Esophagus squamous epithelium (tissue), 4 donors: Measurements from ENCODE around the gene SIDT1.

Source experiments
- POLR2A ChIP-seq, 4 donors: fragments of 450-650 bp; IDR thresholded peaks; one replicate each; pipeline ENCODE4 v1.6.1; 2017; ENCODE audit warnings: antibody characterized with exemption in 4 of 4, mild to moderate bottlenecking in 4 of 4, moderate library complexity in 3 of 4
- TF ChIP-seq, protein P1 (sequence below), 6 experiments: fragments of 450-650 bp in 4 of 6; fragments of 200-600 bp in 2 of 6; sonication (generic) in 2 of 6; IDR thresholded peaks; one replicate each; pipeline ENCODE4 v1.5.1; 2016 to 2019; ENCODE audit warnings: antibody characterized with exemption in 6 of 6, mild to moderate bottlenecking in 4 of 6, moderate library complexity in 4 of 6

DNA sequence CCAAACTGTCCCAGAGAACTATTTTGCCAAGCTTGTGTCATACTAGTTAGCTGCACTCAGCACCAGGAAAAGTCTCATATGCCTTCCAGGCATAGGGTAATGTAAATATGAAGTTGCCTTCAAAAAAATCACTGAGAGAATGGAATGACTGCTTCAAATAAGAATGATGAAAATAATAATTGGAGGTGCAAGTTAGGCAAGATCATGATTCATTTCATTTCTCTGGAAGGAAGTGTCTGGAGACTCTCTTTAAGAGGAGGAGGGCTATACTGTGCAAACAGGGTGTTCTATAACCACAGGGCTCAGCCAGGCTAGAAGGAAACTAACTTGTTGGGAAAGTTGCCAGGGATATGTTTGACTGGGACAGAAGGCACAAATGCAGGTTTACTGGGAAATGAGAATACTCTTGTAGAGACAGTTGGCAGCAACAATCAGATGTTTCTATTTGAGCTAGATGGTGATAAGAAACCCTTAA is 4.3 kb downstream of the SIDT1 start:
- TF ChIP-seq, protein P1, sequence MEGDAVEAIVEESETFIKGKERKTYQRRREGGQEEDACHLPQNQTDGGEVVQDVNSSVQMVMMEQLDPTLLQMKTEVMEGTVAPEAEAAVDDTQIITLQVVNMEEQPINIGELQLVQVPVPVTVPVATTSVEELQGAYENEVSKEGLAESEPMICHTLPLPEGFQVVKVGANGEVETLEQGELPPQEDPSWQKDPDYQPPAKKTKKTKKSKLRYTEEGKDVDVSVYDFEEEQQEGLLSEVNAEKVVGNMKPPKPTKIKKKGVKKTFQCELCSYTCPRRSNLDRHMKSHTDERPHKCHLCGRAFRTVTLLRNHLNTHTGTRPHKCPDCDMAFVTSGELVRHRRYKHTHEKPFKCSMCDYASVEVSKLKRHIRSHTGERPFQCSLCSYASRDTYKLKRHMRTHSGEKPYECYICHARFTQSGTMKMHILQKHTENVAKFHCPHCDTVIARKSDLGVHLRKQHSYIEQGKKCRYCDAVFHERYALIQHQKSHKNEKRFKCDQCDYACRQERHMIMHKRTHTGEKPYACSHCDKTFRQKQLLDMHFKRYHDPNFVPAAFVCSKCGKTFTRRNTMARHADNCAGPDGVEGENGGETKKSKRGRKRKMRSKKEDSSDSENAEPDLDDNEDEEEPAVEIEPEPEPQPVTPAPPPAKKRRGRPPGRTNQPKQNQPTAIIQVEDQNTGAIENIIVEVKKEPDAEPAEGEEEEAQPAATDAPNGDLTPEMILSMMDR (IDR thresholded peaks at IDR 0.05): no peak
- no peak for TF ChIP-seq POLR2A (IDR thresholded peaks at IDR 0.05)
